Karpas-422 (cell line): ENCODE measurements around the gene TBC1D16. TPM values are rescaled to one million over a fixed set of nuclear protein-coding genes. Genes with fewer than 3 reads are reported as not detected.
A peak's percentile ranks its signal among the peaks of the same experiment; 100 is the strongest.
"Not testable (repeated sequence)": the region's sequence is repeated elsewhere in the genome, so short reads cannot be mapped to it uniquely, and the experiment has no call there.

Experiments used
- DNase-seq: peaks from one replicate; pipeline ENCODE4 v3.0.0-alpha.2; 2015
- H2AFZ ChIP-seq: fragments of 200-600 bp; sonication (generic); 2 replicates; pipeline ENCODE4 v1.6.1; 2014; ENCODE audit warnings: antibody characterized with exemption, low read length, mixed read lengths
- H3K27ac ChIP-seq: fragments of 200-600 bp; sonication (generic); 2 replicates; pipeline ENCODE4 v1.5.1; 2014; ENCODE audit warnings: mild to moderate bottlenecking, low read length, moderate library complexity
- H3K27me3 ChIP-seq: fragments of 200-600 bp; sonication (generic); 2 replicates; pipeline ENCODE4 v1.6.1; 2014; ENCODE audit warnings: low read length, mixed read lengths
- H3K36me3 ChIP-seq: fragments of 200-600 bp; sonication (generic); 2 replicates; pipeline ENCODE4 v1.6.1; 2014; ENCODE audit warnings: low read length, mixed read lengths; ENCODE audit not compliant: insufficient read depth
- H3K4me1 ChIP-seq: fragments of 200-600 bp; sonication (generic); 2 replicates; pipeline ENCODE4 v1.6.1; 2014; ENCODE audit warnings: mild to moderate bottlenecking, low read length, mixed read lengths
- H3K4me2 ChIP-seq: fragments of 200-600 bp; sonication (generic); 2 replicates; pipeline ENCODE4 v1.6.1; 2014; ENCODE audit warnings: low read length, low read depth, mild to moderate bottlenecking; ENCODE audit not compliant: poor library complexity, severe bottlenecking
- H3K4me3 ChIP-seq: fragments of 200-600 bp; sonication (generic); 2 replicates; pipeline ENCODE4 v1.5.1; 2014; ENCODE audit warnings: mild to moderate bottlenecking, antibody characterized with exemption, low read length, mixed read lengths
- H3K79me2 ChIP-seq: fragments of 200-600 bp; sonication (generic); 2 replicates; pipeline ENCODE4 v1.6.1; 2014; ENCODE audit warnings: mild to moderate bottlenecking, low read length, mixed read lengths
- H3K9ac ChIP-seq: fragments of 200-600 bp; sonication (generic); 2 replicates; pipeline ENCODE4 v1.6.0; 2014; ENCODE audit warnings: low read length
- H3K9me2 ChIP-seq: fragments of 200-600 bp; sonication (generic), shearing (Covaris generic); replicated peaks from 2 replicates; pipeline ENCODE4 v1.6.0; 2014; ENCODE audit warnings: mild to moderate bottlenecking, low read length, moderate library complexity; ENCODE audit not compliant: insufficient read depth
- H3K9me3 ChIP-seq: fragments of 300-700, 200-600 bp; sonication (generic); 2 replicates; pipeline ENCODE4 v1.6.1; 2014; ENCODE audit warnings: low read length, mixed read lengths
- H4K20me1 ChIP-seq: fragments of 200-600 bp; sonication (generic); 2 replicates; pipeline ENCODE4 v1.6.1; 2014; ENCODE audit warnings: mild to moderate bottlenecking, antibody characterized with exemption, low read length, low read depth; ENCODE audit not compliant: insufficient read depth
- total RNA-seq: library from RNA; depleted of rRNA; stranded (reverse); fragments of >200 nt; shearing (Covaris generic); gene quantifications from 2 replicates; pipeline ENCODE4 v1.2.3, GENCODE V29; 2014; ENCODE audit warnings: low replicate concordance

Gene TBC1D16
- total RNA-seq, 1 experiment from 2014 or later, result 0.22 TPM

DNA sequence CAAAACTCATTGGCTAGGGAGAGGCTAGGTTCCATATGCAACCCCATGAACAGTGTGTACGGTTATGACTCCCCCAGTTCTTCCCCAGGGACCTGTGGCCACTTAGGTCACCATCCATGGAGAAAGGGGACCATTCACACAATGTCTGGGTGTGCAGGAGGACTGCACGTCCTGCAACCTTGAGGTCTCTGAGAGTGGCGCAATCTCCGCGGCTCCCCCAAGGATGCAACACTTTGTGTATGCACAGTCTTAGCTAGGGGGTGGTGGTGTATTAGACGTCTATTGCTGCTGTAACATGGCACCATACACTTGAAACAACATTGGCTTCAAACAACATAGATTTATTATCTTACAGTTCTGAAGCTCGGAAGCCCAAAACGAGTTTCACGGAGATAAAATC, 130.8 kb downstream of the TBC1D16 start:
- Histone ChIP-seq H3K27me3 (0 out of 2 replicates have a peak, but pooled peaks cover under 1% of the 10 kb centered on the region), H3K4me2 (no peak overlapping the region), H3K9me3 (no peaks in the 10 kb centered on the region), H3K36me3 (no peaks in the 10 kb centered on the region), H4K20me1 (no peaks in the 10 kb centered on the region), H3K79me2 (no peaks in the 10 kb centered on the region), H3K9ac (no peak overlapping the region), H3K27ac (no peak overlapping the region), H3K4me1 (no peaks in the 10 kb centered on the region), H3K4me3 (no peak overlapping the region), H3K9me2 (no peaks in the 10 kb centered on the region), H2AFZ (no peak overlapping the region)
- no peak for DNase-seq

- Histone ChIP-seq H3K4me1 (no peaks in the 10 kb centered on the region), H3K4me3 (no peak overlapping the region), H3K27ac (no peak overlapping the region), H4K20me1 (no peaks in the 10 kb centered on the region), H3K4me2 (no peak overlapping the region), H3K36me3 (no peaks in the 10 kb centered on the region), H3K9me2 (no peaks in the 10 kb centered on the region), H3K27me3 (0 out of 2 replicates have a peak, but pooled peaks cover 2% of the 10 kb centered on the region), H3K79me2 (no peaks in the 10 kb centered on the region), H2AFZ (no peak overlapping the region), H3K9me3 (no peaks in the 10 kb centered on the region), H3K9ac (no peak overlapping the region)
- DNase-seq, result peak; percentile 42
Observed at GRCh38 chr17:79902146-79902791, 133.4 kb downstream of the TBC1D16 start.

DNA sequence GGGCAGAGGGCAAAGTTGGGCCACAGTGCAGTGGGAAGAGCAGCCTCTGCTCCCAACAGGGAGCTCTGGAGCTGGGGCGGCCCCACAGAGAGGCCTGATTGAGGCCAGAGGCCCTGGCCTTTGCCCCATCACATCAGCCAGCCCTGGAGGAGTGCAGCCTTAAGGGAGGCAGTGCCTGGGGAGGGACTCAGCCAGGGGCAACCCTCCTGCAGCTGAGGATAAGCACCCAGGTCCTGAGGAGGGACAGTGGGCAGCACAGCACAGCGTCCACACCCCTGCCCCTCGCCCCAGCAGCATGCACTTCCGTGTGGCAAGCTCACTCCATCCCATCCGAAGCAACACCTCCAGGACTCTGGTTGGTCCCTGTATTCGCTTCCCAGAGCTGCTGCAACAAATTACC, 134.5 kb downstream of the TBC1D16 start:
- DNase-seq, result no peak
- H3K9ac ChIP-seq, result no peak overlapping the region
- H3K27ac ChIP-seq, result no peak overlapping the region
- 0 out of 2 replicates have a peak, but pooled peaks cover 2% of the 10 kb centered on the region for H3K27me3 ChIP-seq
- H3K4me3 ChIP-seq, result no peak overlapping the region
- no peaks in the 10 kb centered on the region for H3K4me1 ChIP-seq
- H3K4me2 ChIP-seq, result no peak overlapping the region
- H3K9me3 ChIP-seq, result no peaks in the 10 kb centered on the region
- H3K36me3 ChIP-seq, result no peaks in the 10 kb centered on the region
- no peaks in the 10 kb centered on the region for H4K20me1 ChIP-seq
- H3K79me2 ChIP-seq, result no peaks in the 10 kb centered on the region
- H3K9me2 ChIP-seq, result no peaks in the 10 kb centered on the region
- no peak overlapping the region for H2AFZ ChIP-seq

DNA sequence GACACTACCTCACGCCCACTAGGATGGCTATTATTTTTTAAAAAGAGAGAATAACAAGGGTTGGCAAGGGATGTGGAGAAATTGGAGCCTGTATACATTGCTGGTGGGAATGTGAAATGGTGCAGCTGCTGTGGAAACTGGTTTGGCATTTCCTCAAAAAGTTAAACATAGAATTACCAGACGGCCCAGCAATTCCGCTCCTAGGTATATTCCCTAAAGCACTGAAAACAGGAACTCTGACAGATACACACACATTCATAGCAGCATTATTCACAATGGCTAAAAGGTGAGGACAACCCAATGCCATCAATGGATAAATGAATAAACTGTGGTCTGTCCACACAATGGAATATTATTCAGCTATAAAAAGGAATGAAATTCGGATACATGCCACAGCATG, 136.1 kb downstream of the TBC1D16 start:
- H3K27me3 ChIP-seq, result 0 out of 2 replicates have a peak, but pooled peaks cover 2% of the 10 kb centered on the region
- H3K36me3 ChIP-seq, result no peaks in the 10 kb centered on the region
- no peaks in the 10 kb centered on the region for H3K79me2 ChIP-seq
- H3K27ac ChIP-seq, result no peak overlapping the region
- H3K9me2 ChIP-seq, result no peaks in the 10 kb centered on the region
- no peak overlapping the region for H3K9ac ChIP-seq
- DNase-seq, result no peak
- H3K9me3 ChIP-seq, result no peaks in the 10 kb centered on the region
- no peaks in the 10 kb centered on the region for H4K20me1 ChIP-seq
- no peaks in the 10 kb centered on the region for H3K4me1 ChIP-seq
- no peak overlapping the region for H3K4me3 ChIP-seq
- H2AFZ ChIP-seq, result no peak overlapping the region
- no peak overlapping the region for H3K4me2 ChIP-seq

DNA sequence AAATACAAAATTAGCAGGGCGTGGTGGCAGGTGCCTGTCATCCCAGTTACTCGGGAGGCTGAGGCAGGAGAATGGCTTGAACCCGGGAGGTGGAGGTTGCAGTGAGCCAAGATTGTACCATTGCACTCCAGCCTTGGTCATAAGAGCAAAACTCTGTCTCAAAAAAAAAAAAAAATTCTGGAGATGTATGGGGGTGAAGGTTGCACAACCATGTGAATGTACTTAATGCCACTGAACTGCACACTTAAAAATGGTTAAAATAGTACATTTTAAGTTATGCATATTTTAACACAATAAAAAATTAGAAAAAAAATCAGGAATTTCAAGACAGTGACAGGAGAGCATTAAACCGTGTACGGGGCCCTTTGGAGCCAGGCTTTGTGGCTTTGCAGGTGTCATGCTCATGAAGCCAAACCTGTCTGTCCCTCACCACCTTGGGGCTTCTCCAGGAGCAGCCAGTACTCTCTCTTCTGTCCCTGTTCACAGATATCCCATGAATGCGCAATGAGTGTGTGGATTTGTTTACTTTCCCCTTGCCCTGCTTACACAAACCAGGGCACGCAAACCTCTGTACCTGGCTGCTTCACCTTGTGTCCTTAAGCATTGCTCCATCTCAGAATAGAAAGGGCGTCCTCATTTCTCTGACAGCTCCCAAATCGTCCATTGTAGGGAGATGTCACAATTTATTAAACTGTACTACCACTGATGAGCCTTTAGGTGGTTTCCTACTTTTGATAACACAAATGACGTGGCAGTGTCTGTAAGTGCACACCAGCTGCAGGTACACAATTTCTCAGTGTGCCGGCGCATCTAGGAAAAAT, 138.2 kb downstream of the TBC1D16 start:
- Histone ChIP-seq H3K9me2 (no peaks in the 10 kb centered on the region), H3K4me1 (no peaks in the 10 kb centered on the region), H3K4me3 (no peak overlapping the region), H3K27ac (no peak overlapping the region), H3K4me2 (no peak overlapping the region), H3K9ac (no peak overlapping the region), H2AFZ (no peak overlapping the region), H3K9me3 (no peaks in the 10 kb centered on the region), H3K79me2 (no peaks in the 10 kb centered on the region), H3K36me3 (no peaks in the 10 kb centered on the region), H4K20me1 (no peaks in the 10 kb centered on the region), H3K27me3 (0 out of 2 replicates have a peak, but pooled peaks cover 2% of the 10 kb centered on the region)
- DNase-seq, result no peak

- not testable (repeated sequence) for H3K4me2 ChIP-seq, H3K9me2 ChIP-seq, H3K9me3 ChIP-seq, H3K4me3 ChIP-seq, H3K36me3 ChIP-seq, DNase-seq, H3K79me2 ChIP-seq, H3K4me1 ChIP-seq, H2AFZ ChIP-seq, H3K27me3 ChIP-seq, H3K27ac ChIP-seq, H4K20me1 ChIP-seq, H3K9ac ChIP-seq
Observed at GRCh38 chr17:79893457-79893856, 142.2 kb downstream of the TBC1D16 start.

GRCh38 chr17:79892457-79893241, 143.0 kb downstream of the TBC1D16 start:
- Histone ChIP-seq H3K4me3 (no peak overlapping the region), H3K79me2 (no peaks in the 10 kb centered on the region), H3K36me3 (no peaks in the 10 kb centered on the region), H3K9me2 (no peaks in the 10 kb centered on the region), H4K20me1 (no peaks in the 10 kb centered on the region), H3K9ac (no peak overlapping the region), H2AFZ (no peak overlapping the region), H3K4me2 (no peak overlapping the region), H3K9me3 (no peaks in the 10 kb centered on the region), H3K27me3 (no peaks in the 10 kb centered on the region), H3K27ac (no peak overlapping the region), H3K4me1 (no peaks in the 10 kb centered on the region)
- no peak for DNase-seq
